Thyroid gland (tissue), 4 donors: ENCODE measurements around the gene MRPL27. TPM values are rescaled to one million over a fixed set of nuclear protein-coding genes. Genes with fewer than 3 reads are reported as not detected.
A peak's percentile ranks its signal among the peaks of the same experiment; 100 is the strongest.

Experiments used
- DNase-seq, 2 donors: peaks; one replicate each; pipeline ENCODE4 v3.0.0-alpha.2; 2019
- H3K27ac ChIP-seq, 3 donors: fragments of 200-600 bp; sonication (generic); 1 replicate in 2 of 3; 2 replicates in 1 of 3; pipeline ENCODE4 v1.5.1; 2016 to 2019; ENCODE audit warnings: mild to moderate bottlenecking in 1 of 3, moderate library complexity in 1 of 3
- H3K27me3 ChIP-seq: fragments of 200-600 bp; sonication (generic); one replicate; pipeline ENCODE4 v1.5.1; 2019
- H3K36me3 ChIP-seq, 2 donors: fragments of 200-600 bp; sonication (generic); one replicate each; pipeline ENCODE4 v1.5.1; 2016 to 2019
- H3K4me1 ChIP-seq, 2 donors: fragments of 200-600 bp; sonication (generic); one replicate each; pipeline ENCODE4 v1.5.1; 2017 to 2019
- H3K4me3 ChIP-seq, 3 donors: fragments of 200-600 bp; sonication (generic); replicated peaks in 1 of 3; 1 replicate in 2 of 3; 2 replicates in 1 of 3; pipeline ENCODE4 v1.5.1; 2016; ENCODE audit warnings: mild to moderate bottlenecking in 1 of 3
- H3K9me3 ChIP-seq: fragments of 200-600 bp; sonication (generic); one replicate; pipeline ENCODE4 v1.5.1; 2017
- CTCF ChIP-seq, 6 experiments: fragments of 200-600 bp in 3 of 6; fragments of 450-650 bp in 3 of 6; sonication (generic) in 3 of 6; IDR thresholded peaks; one replicate each; pipeline ENCODE4 v1.5.1; 2016 to 2019; ENCODE audit warnings: antibody characterized with exemption in 6 of 6, mild to moderate bottlenecking in 2 of 6, inconsistent platforms in 1 of 6, moderate library complexity in 1 of 6
- POLR2A ChIP-seq, 2 donors: fragments of 450-650 bp; IDR thresholded peaks; one replicate each; pipeline ENCODE4 v1.6.1; 2017; ENCODE audit warnings: antibody characterized with exemption in 2 of 2, mild to moderate bottlenecking in 2 of 2, moderate library complexity in 1 of 2
- WGBS, 2 donors: methylation state at CpG; one replicate each; pipeline ENCODE4 v1.1.5; 2017; 5-methylcytosine and 5-hydroxymethylcytosine counted together
- intact Hi-C: fragments of 100-400 bp; cut with DNase I; formaldehyde crosslinking; loops from one replicate; pipeline ENCODE4 v1.15.1; 2023
- total RNA-seq, 4 donors: library from RNA; depleted of rRNA; stranded (reverse); fragments of >200 nt; gene quantifications; one replicate each; pipeline ENCODE4 v1.2.3, GENCODE V29; 2016

Gene MRPL27
- total RNA-seq, 4 donors from 2014 or later: 44.6 to 115 (median 80.8) TPM

- Histone ChIP-seq H3K9me3 (no peaks in the 10 kb centered on the region), H3K4me3 (peak overlapping the region in 1 of 3 donors; percentile 92), H3K4me1 (peaks cover 16 to 21% of the 10 kb centered on the region in 2 donors), H3K36me3 (peaks cover 15 to 21% of the 10 kb centered on the region in 2 donors), H3K27me3 (no peaks in the 10 kb centered on the region), H3K27ac (no peak overlapping the region)
- TF ChIP-seq CTCF (IDR thresholded peaks at IDR 0.05) (no peak), POLR2A (IDR thresholded peaks at IDR 0.05) (no peak)
- intact Hi-C loops: no loop called here
- WGBS, 2 donors: 50 to 63% methylated on average over 9 of the region's 9 CpGs
- DNase-seq: no peak
Observed at GRCh38 chr17:50397919-50398285, 24.9 kb upstream of the MRPL27 start.

- TF ChIP-seq CTCF (IDR thresholded peaks at IDR 0.05) (peak; percentile 85 to 97 (median 94)), POLR2A (IDR thresholded peaks at IDR 0.05) (peak in 1 of 2 donors; percentile 72)
- 3 to 7% methylated on average over 2 to 19 of the region's 70 CpGs for WGBS, 2 donors
- intact Hi-C loops: no loop called here
Observed at GRCh38 chr17:50397111-50397918, 24.3 kb upstream of the MRPL27 start, which contains the start of gene LRRC59. Gene LRRC59, minus strand, starts transcription at chr17:50397523. Its CDS starts 206 bp downstream, at chr17:50397317.

GRCh38 chr17:50396261-50397110 is 23.5 kb upstream of the MRPL27 start:
- intact Hi-C loops: no loop called here
- Histone ChIP-seq H3K4me1 (peaks cover 16 to 21% of the 10 kb centered on the region in 2 donors), H3K4me3 (peak overlapping the region; percentile 92 to 97 (median 92)), H3K27me3 (no peaks in the 10 kb centered on the region), H3K27ac (peak overlapping the region in 2 of 3 donors; percentile 62 to 70), H3K36me3 (peaks cover 29 to 35% of the 10 kb centered on the region in 2 donors), H3K9me3 (no peaks in the 10 kb centered on the region)
- DNase-seq: peak; percentile 45 to 48
- TF ChIP-seq POLR2A (IDR thresholded peaks at IDR 0.05): no peak
- TF ChIP-seq CTCF (IDR thresholded peaks at IDR 0.05): no peak
- 6 to 9% methylated on average over 23 to 30 of the region's 30 CpGs for WGBS, 2 donors

More at GRCh38 chr17:50397111-50397918, 24.3 kb upstream of the MRPL27 start, which contains the start of gene LRRC59:
- Histone ChIP-seq H3K9me3 (no peaks in the 10 kb centered on the region), H3K27me3 (no peaks in the 10 kb centered on the region), H3K36me3 (peaks cover 21 to 26% of the 10 kb centered on the region in 2 donors), H3K27ac (peak within 1 kb of the TSS in 2 of 3 donors; percentile 62 to 70), H3K4me1 (peaks cover 16 to 21% of the 10 kb centered on the region in 2 donors), H3K4me3 (peak within 1 kb of the TSS; percentile 92 to 97 (median 92))
- DNase-seq: peak; percentile 85 to 90

- Histone ChIP-seq H3K27ac (no peak overlapping the region), H3K4me1 (peaks cover 16 to 21% of the 10 kb centered on the region in 2 donors), H3K9me3 (no peaks in the 10 kb centered on the region), H3K27me3 (no peaks in the 10 kb centered on the region), H3K36me3 (peaks cover 45 to 50% of the 10 kb centered on the region in 2 donors), H3K4me3 (no peak overlapping the region)
- DNase-seq: no peak
- WGBS, 2 donors: 41 to 61% methylated on average over 3 of the region's 3 CpGs
- intact Hi-C loops: no loop called here
- TF ChIP-seq CTCF (IDR thresholded peaks at IDR 0.05) (no peak), POLR2A (IDR thresholded peaks at IDR 0.05) (no peak)
Observed at GRCh38 chr17:50394711-50395110, 21.7 kb upstream of the MRPL27 start.
